ENCODE results near the gene CCDC73. TPM values are rescaled to one million over a fixed set of nuclear protein-coding genes. Genes with fewer than 3 reads are reported as not detected.

Gene CCDC73
- total RNA-seq, 1 donor from 2014 or later = not detected

DNA sequence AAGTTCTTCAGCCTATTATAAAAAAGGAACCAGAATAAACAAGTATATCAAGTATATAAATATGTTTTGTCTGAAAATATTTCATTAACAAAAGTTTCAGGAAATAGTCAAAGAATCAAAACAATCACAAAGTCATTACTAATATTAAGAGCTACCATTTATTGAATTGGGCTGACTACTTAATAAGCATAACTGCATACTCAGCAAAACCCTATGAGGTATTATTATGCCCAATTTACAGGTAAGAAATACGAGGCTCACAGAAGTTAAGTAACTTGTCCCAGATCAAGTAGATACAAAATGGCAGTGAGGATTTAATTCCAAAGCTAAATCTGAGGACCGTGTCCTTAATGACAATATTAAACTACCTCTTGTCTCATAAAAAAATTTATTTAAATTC, 158.6 kb downstream of the CCDC73 start:
- Mint-ChIP-seq H3K4me1 (ENCODE audit: low read depth, unreplicated experiment) (no peaks in the 10 kb centered on the region), H3K27ac (ENCODE audit: unreplicated experiment) (no peak overlapping the region), H3K27me3 (ENCODE audit: low read depth, unreplicated experiment) (peaks cover 2% of the 10 kb centered on the region), H3K9me3 (ENCODE audit: unreplicated experiment) (no peaks in the 10 kb centered on the region), H3K36me3 (ENCODE audit: low read depth, unreplicated experiment) (no peaks in the 10 kb centered on the region), H3K4me3 (ENCODE audit: unreplicated experiment) (no peak overlapping the region)
- no peak overlapping the region for H3K9ac ChIP-seq (ENCODE audit: low read length)
- DNase-seq (ENCODE audit: low read depth) (no peak), FAIRE-seq (no peak)
- H4K20me1 ChIP-seq (ENCODE audit: insufficient read depth, low read length) = no peaks in the 10 kb centered on the region
- H3K79me2 ChIP-seq (ENCODE audit: insufficient read depth, low read length) = no peaks in the 10 kb centered on the region
- no peaks in the 10 kb centered on the region for H3K9me3 ChIP-seq (ENCODE audit: insufficient read depth, low read depth, low read length)
- H3K4me3 ChIP-seq (ENCODE audit: insufficient read depth, low read depth, low read length) = no peak overlapping the region
- TF ChIP-seq, protein P1, sequence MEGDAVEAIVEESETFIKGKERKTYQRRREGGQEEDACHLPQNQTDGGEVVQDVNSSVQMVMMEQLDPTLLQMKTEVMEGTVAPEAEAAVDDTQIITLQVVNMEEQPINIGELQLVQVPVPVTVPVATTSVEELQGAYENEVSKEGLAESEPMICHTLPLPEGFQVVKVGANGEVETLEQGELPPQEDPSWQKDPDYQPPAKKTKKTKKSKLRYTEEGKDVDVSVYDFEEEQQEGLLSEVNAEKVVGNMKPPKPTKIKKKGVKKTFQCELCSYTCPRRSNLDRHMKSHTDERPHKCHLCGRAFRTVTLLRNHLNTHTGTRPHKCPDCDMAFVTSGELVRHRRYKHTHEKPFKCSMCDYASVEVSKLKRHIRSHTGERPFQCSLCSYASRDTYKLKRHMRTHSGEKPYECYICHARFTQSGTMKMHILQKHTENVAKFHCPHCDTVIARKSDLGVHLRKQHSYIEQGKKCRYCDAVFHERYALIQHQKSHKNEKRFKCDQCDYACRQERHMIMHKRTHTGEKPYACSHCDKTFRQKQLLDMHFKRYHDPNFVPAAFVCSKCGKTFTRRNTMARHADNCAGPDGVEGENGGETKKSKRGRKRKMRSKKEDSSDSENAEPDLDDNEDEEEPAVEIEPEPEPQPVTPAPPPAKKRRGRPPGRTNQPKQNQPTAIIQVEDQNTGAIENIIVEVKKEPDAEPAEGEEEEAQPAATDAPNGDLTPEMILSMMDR (IDR thresholded peaks at IDR 0.05; ENCODE audit: insufficient read depth, low read depth, low read length) = no peak
- no peak for TF ChIP-seq EZH2 (IDR thresholded peaks at IDR 0.05; ENCODE audit: insufficient read depth, low read length)
- no peak overlapping the region for H2AFZ ChIP-seq (ENCODE audit: low read depth, low read length)
- no peak overlapping the region for H3K27ac ChIP-seq (ENCODE audit: low read depth, low read length)
- H3K4me1 ChIP-seq (ENCODE audit: insufficient read depth, low read length) = no peaks in the 10 kb centered on the region
- H3K4me2 ChIP-seq (ENCODE audit: low read length) = no peak overlapping the region
- no peaks in the 10 kb centered on the region for H3K36me3 ChIP-seq (ENCODE audit: insufficient read depth, low read length)
- no peaks in the 10 kb centered on the region for H3K27me3 ChIP-seq (ENCODE audit: insufficient read depth, low read length)

DNA sequence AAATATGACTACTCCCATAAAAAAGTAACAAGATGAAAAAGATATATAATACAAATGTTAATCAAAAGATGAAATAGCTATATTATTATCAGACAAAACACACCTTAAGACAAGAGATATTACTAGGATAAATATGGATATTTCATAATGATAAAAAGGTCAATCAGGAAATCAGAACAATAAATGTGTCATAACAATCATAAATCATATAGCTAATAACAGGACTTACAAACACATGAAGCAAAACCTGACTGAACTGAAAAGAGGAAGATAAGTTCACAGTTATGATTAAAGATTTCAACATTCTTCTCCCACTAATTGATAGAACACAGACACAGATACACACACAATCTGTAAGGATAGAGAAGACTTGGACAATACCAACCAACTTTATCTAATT, 163.6 kb downstream of the CCDC73 start:
- H3K9ac ChIP-seq (ENCODE audit: low read length) = no peak overlapping the region
- H3K4me1 Mint-ChIP-seq (ENCODE audit: low read depth, unreplicated experiment) = no peaks in the 10 kb centered on the region
- H3K4me3 Mint-ChIP-seq (ENCODE audit: unreplicated experiment) = no peak overlapping the region
- no peaks in the 10 kb centered on the region for H3K27me3 ChIP-seq (ENCODE audit: insufficient read depth, low read length)
- H3K4me2 ChIP-seq (ENCODE audit: low read length) = no peak overlapping the region
- H3K9me3 ChIP-seq (ENCODE audit: insufficient read depth, low read depth, low read length) = no peaks in the 10 kb centered on the region
- no peaks in the 10 kb centered on the region for H3K36me3 ChIP-seq (ENCODE audit: insufficient read depth, low read length)
- H3K27me3 Mint-ChIP-seq (ENCODE audit: low read depth, unreplicated experiment) = no peaks in the 10 kb centered on the region
- no peak overlapping the region for H3K27ac Mint-ChIP-seq (ENCODE audit: unreplicated experiment)
- H3K9me3 Mint-ChIP-seq (ENCODE audit: unreplicated experiment) = no peaks in the 10 kb centered on the region
- no peak overlapping the region for H3K4me3 ChIP-seq (ENCODE audit: insufficient read depth, low read depth, low read length)
- TF ChIP-seq, protein P1 (IDR thresholded peaks at IDR 0.05; ENCODE audit: insufficient read depth, low read depth, low read length) = no peak
- no peaks in the 10 kb centered on the region for H4K20me1 ChIP-seq (ENCODE audit: insufficient read depth, low read length)
- no peak for FAIRE-seq
- DNase-seq (ENCODE audit: low read depth) = no peak
- H3K4me1 ChIP-seq (ENCODE audit: insufficient read depth, low read length) = no peaks in the 10 kb centered on the region
- H3K27ac ChIP-seq (ENCODE audit: low read depth, low read length) = no peak overlapping the region
- H3K79me2 ChIP-seq (ENCODE audit: insufficient read depth, low read length) = no peaks in the 10 kb centered on the region
- H3K36me3 Mint-ChIP-seq (ENCODE audit: low read depth, unreplicated experiment) = no peaks in the 10 kb centered on the region
- no peak overlapping the region for H2AFZ ChIP-seq (ENCODE audit: low read depth, low read length)

DNA sequence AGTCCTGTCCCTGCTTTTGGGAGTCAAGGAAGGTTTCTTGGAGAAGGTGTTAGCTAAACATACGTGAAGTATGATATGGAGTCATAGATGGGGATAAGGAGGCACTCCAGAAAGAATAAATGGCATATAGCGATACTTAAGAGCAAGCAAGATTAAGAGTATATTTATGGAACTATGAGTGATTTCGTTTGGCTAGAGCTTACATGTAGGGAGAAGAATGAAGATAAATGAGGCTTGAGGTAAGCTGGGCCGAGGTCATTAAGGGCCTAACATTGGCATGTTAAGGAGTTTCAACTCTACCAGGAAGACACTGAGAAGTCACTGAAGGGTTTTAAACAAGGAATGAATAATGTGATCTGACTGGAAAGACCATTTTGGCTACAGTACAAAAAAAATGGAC, 177.6 kb downstream of the CCDC73 start:
- DNase-seq (ENCODE audit: low read depth) (no peak), FAIRE-seq (no peak)
- Histone ChIP-seq H3K79me2 (ENCODE audit: insufficient read depth, low read length) (no peaks in the 10 kb centered on the region), H3K9me3 (ENCODE audit: insufficient read depth, low read depth, low read length) (no peaks in the 10 kb centered on the region), H3K27me3 (ENCODE audit: insufficient read depth, low read length) (no peaks in the 10 kb centered on the region), H4K20me1 (ENCODE audit: insufficient read depth, low read length) (no peaks in the 10 kb centered on the region), H3K27ac (ENCODE audit: low read depth, low read length) (no peak overlapping the region), H3K4me1 (ENCODE audit: insufficient read depth, low read length) (no peaks in the 10 kb centered on the region), H3K9ac (ENCODE audit: low read length) (no peak overlapping the region), H3K36me3 (ENCODE audit: insufficient read depth, low read length) (no peaks in the 10 kb centered on the region), H3K4me2 (ENCODE audit: low read length) (no peak overlapping the region), H3K4me3 (ENCODE audit: insufficient read depth, low read depth, low read length) (no peak overlapping the region), H2AFZ (ENCODE audit: low read depth, low read length) (no peak overlapping the region)
- H3K9me3 Mint-ChIP-seq (ENCODE audit: unreplicated experiment) = peaks cover 6% of the 10 kb centered on the region
- H3K4me3 Mint-ChIP-seq (ENCODE audit: unreplicated experiment) = no peak overlapping the region
- TF ChIP-seq EZH2 (IDR thresholded peaks at IDR 0.05; ENCODE audit: insufficient read depth, low read length) = no peak
- TF ChIP-seq, protein P1 (IDR thresholded peaks at IDR 0.05; ENCODE audit: insufficient read depth, low read depth, low read length) = no peak
- no peaks in the 10 kb centered on the region for H3K4me1 Mint-ChIP-seq (ENCODE audit: low read depth, unreplicated experiment)
- H3K27me3 Mint-ChIP-seq (ENCODE audit: low read depth, unreplicated experiment) = no peaks in the 10 kb centered on the region
- H3K27ac Mint-ChIP-seq (ENCODE audit: unreplicated experiment) = no peak overlapping the region
- H3K36me3 Mint-ChIP-seq (ENCODE audit: low read depth, unreplicated experiment) = peaks cover 4% of the 10 kb centered on the region
